ENCODE measurements around the gene TPD52L2.

The TPD52L2 gene

GRCh38 chr20:63895952-63896263 is 30.8 kb downstream of the TPD52L2 start:
- H3K36me3 ChIP-seq (ENCODE audit: control insufficient read depth, insufficient read depth, low read length): peaks cover 6% of the 10 kb centered on the region
- DNase-seq (ENCODE audit: extremely low read depth, insufficient read length): no peak
- H3K27me3 ChIP-seq (replicated peaks; ENCODE audit: control insufficient read depth, insufficient read depth, low read length): no peaks in the 10 kb centered on the region
- TF ChIP-seq, protein P1, sequence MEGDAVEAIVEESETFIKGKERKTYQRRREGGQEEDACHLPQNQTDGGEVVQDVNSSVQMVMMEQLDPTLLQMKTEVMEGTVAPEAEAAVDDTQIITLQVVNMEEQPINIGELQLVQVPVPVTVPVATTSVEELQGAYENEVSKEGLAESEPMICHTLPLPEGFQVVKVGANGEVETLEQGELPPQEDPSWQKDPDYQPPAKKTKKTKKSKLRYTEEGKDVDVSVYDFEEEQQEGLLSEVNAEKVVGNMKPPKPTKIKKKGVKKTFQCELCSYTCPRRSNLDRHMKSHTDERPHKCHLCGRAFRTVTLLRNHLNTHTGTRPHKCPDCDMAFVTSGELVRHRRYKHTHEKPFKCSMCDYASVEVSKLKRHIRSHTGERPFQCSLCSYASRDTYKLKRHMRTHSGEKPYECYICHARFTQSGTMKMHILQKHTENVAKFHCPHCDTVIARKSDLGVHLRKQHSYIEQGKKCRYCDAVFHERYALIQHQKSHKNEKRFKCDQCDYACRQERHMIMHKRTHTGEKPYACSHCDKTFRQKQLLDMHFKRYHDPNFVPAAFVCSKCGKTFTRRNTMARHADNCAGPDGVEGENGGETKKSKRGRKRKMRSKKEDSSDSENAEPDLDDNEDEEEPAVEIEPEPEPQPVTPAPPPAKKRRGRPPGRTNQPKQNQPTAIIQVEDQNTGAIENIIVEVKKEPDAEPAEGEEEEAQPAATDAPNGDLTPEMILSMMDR (IDR thresholded peaks at IDR 0.05; ENCODE audit: insufficient read depth, low read length, poor library complexity, severe bottlenecking): no peak
- H3K4me3 ChIP-seq (replicated peaks; ENCODE audit: low read depth, low read length): peak overlapping the region; percentile 75

DNA sequence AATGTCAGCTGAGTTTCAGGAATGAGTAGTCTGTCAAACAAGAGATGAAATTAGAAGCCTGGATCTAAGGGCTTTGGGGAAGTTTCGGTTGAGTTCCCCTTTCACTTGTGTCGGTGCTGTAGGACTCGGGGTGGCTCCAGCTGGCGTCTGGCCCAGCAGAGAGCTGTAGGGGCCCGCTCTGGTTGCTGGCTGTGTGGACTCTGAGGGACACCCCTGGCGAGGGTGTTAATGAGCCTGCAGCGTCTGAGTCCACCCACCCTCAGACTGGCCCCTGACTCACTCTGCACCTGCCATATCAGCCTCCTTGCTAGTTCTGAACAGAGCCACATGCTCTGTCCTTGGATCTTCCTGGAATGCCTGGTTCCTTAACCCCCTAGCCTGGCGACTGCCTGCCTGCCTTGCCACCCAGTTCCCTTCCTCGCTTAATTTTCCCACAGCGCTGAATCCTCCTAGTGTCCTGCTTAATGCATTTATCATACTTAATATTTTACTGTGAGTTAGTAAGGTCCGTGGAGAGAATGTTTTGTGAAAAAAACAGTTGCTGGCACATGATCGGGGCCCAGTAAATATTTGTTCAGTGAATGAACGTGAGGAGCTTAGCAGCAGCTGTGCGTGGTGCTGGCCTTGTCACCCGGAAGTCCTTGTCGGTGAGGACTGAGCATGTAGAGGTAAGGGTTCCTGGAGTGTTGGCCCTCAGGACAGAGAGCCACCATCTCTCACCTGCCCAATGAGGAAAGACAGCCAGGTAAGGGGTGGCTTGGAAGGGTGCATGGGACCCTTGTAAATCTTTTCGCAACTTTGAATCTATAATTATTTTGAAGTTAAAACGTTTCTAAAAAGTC is 31.4 kb downstream of the TPD52L2 start:
- peak; percentile 57 for DNase-seq (ENCODE audit: extremely low read depth, insufficient read length)
- H3K36me3 ChIP-seq (ENCODE audit: control insufficient read depth, insufficient read depth, low read length): peaks cover 7% of the 10 kb centered on the region
- no peaks in the 10 kb centered on the region for H3K27me3 ChIP-seq (replicated peaks; ENCODE audit: control insufficient read depth, insufficient read depth, low read length)
- H3K4me3 ChIP-seq (replicated peaks; ENCODE audit: low read depth, low read length): peak overlapping the region; percentile 75
- TF ChIP-seq, protein P1 (IDR thresholded peaks at IDR 0.05; ENCODE audit: insufficient read depth, low read length, poor library complexity, severe bottlenecking): no peak

- H3K36me3 ChIP-seq (ENCODE audit: control insufficient read depth, insufficient read depth, low read length): peaks cover 5% of the 10 kb centered on the region
- DNase-seq (ENCODE audit: extremely low read depth, insufficient read length): no peak
- H3K27me3 ChIP-seq (replicated peaks; ENCODE audit: control insufficient read depth, insufficient read depth, low read length): no peaks in the 10 kb centered on the region
- no peak overlapping the region for H3K4me3 ChIP-seq (replicated peaks; ENCODE audit: low read depth, low read length)
- TF ChIP-seq, protein P1 (IDR thresholded peaks at IDR 0.05; ENCODE audit: insufficient read depth, low read length, poor library complexity, severe bottlenecking): no peak
Observed at GRCh38 chr20:63897978-63898561, 33.0 kb downstream of the TPD52L2 start.

- TF ChIP-seq, protein P1 (IDR thresholded peaks at IDR 0.05; ENCODE audit: insufficient read depth, low read length, poor library complexity, severe bottlenecking): no peak
- Histone ChIP-seq H3K4me3 (replicated peaks; ENCODE audit: low read depth, low read length) (no peak overlapping the region), H3K27me3 (replicated peaks; ENCODE audit: control insufficient read depth, insufficient read depth, low read length) (no peaks in the 10 kb centered on the region), H3K36me3 (ENCODE audit: control insufficient read depth, insufficient read depth, low read length) (peaks cover 5% of the 10 kb centered on the region)
- DNase-seq (ENCODE audit: extremely low read depth, insufficient read length): no peak
Observed at GRCh38 chr20:63898882-63899558, 34.0 kb downstream of the TPD52L2 start.

DNA sequence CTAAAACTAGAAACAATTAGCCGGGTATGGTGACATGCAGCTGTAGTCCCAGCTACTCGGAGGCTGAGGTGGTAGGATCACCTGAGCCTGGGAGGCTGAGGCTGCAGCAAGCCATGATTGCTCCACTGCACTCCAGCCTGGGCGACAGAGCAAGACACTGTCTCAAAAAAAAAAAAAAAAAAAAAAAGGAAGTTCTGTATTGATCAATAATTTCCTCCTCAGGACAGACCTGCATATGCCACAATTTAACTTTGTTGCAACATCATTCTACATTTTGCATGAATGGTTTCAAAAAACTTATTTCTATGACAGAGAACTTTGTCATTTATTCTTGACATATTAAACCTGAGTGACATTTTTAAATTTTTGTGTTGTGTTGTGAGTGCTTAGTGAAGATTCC is 35.3 kb downstream of the TPD52L2 start:
- no peaks in the 10 kb centered on the region for H3K27me3 ChIP-seq (replicated peaks; ENCODE audit: control insufficient read depth, insufficient read depth, low read length)
- no peak for DNase-seq (ENCODE audit: extremely low read depth, insufficient read length)
- TF ChIP-seq, protein P1 (IDR thresholded peaks at IDR 0.05; ENCODE audit: insufficient read depth, low read length, poor library complexity, severe bottlenecking): no peak

More for the DNA sequence above, 35.3 kb downstream of the TPD52L2 start:
- Histone ChIP-seq H3K36me3 (ENCODE audit: control insufficient read depth, insufficient read depth, low read length) (peaks cover 5% of the 10 kb centered on the region), H3K4me3 (replicated peaks; ENCODE audit: low read depth, low read length) (no peak overlapping the region)
